ENCODE measurements around the gene NOP9.

The NOP9 gene

GRCh38 chr14:24299255-24300191 lies at the start of gene NOP9, which contains the start of gene DHRS1:
Gene NOP9 (plus strand): TSS chr14:24299850. CDS start chr14:24299955, 105 bp downstream.
Gene DHRS1 (minus strand): TSS chr14:24299780. CDS start chr14:24299106, 674 bp downstream.
- H3K4me2 ChIP-seq (ENCODE audit: insufficient read depth, low read length) = peak within 1 kb of the TSS; percentile 94
- H3K79me2 ChIP-seq (ENCODE audit: insufficient read depth, low read length) = peaks cover 31% of the 10 kb centered on the region
- H3K27me3 ChIP-seq (ENCODE audit: insufficient read depth, low read length, poor library complexity) = no peaks in the 10 kb centered on the region
- peak; percentile 87 for DNase-seq
- no peak for TF ChIP-seq EZH2 (IDR thresholded peaks at IDR 0.05; ENCODE audit: borderline replicate concordance, low read depth, low read length, severe bottlenecking)
- no peak for TF ChIP-seq CTCF (IDR thresholded peaks at IDR 0.05; ENCODE audit: borderline replicate concordance, extremely low read depth, low read length, poor library complexity, severe bottlenecking)
- ATAC-seq (ENCODE audit: insufficient read depth, low read depth) = peak; percentile 74
- H4K20me1 ChIP-seq (ENCODE audit: insufficient read depth, low read length) = peaks cover 5% of the 10 kb centered on the region; the same call in 1 of the 2 replicates
- peaks cover 51% of the 10 kb centered on the region for H3K4me1 ChIP-seq (ENCODE audit: insufficient read depth, low read length)
- peak within 1 kb of the TSS; percentile 97 for H2AFZ ChIP-seq (ENCODE audit: low read depth, low read length)
- peaks cover 50% of the 10 kb centered on the region for H3K36me3 ChIP-seq (ENCODE audit: insufficient read depth, low read length)
- no peaks in the 10 kb centered on the region for H3K9me3 ChIP-seq (ENCODE audit: insufficient read depth, low read length, severe bottlenecking)
- peak within 1 kb of the TSS; percentile 50 to 95; a peak in 3 of 4 replicates for H3K4me3 ChIP-seq (ENCODE audit: low read depth in 1 of 2, low read length in 2 of 2)
- peak within 1 kb of the TSS; percentile 73 for H3K9ac ChIP-seq (ENCODE audit: low read depth, low read length)
- peak within 1 kb of the TSS; percentile 79 for H3K27ac ChIP-seq (ENCODE audit: low read length)

GRCh38 chr14:24250354-24250753 lies 49.3 kb upstream of the NOP9 start:
- Histone ChIP-seq H3K9me3 (ENCODE audit: insufficient read depth, low read length, severe bottlenecking) (no peaks in the 10 kb centered on the region), H3K9ac (ENCODE audit: low read depth, low read length) (no peak overlapping the region), H3K36me3 (ENCODE audit: insufficient read depth, low read length) (no peaks in the 10 kb centered on the region), H3K4me1 (ENCODE audit: insufficient read depth, low read length) (no peaks in the 10 kb centered on the region), H3K4me2 (ENCODE audit: insufficient read depth, low read length) (no peak overlapping the region), H4K20me1 (ENCODE audit: insufficient read depth, low read length) (no peaks in the 10 kb centered on the region), H3K79me2 (ENCODE audit: insufficient read depth, low read length) (no peaks in the 10 kb centered on the region), H2AFZ (ENCODE audit: low read depth, low read length) (no peak overlapping the region), H3K27me3 (ENCODE audit: insufficient read depth, low read length, poor library complexity) (no peaks in the 10 kb centered on the region), H3K4me3 (ENCODE audit: low read depth in 1 of 2, low read length in 2 of 2) (no peak overlapping the region), H3K27ac (ENCODE audit: low read length) (no peak overlapping the region)
- no peak for TF ChIP-seq EZH2 (IDR thresholded peaks at IDR 0.05; ENCODE audit: borderline replicate concordance, low read depth, low read length, severe bottlenecking)
- no peak for TF ChIP-seq CTCF (IDR thresholded peaks at IDR 0.05; ENCODE audit: borderline replicate concordance, extremely low read depth, low read length, poor library complexity, severe bottlenecking)
- ATAC-seq (ENCODE audit: insufficient read depth, low read depth) (no peak), DNase-seq (no peak)

- TF ChIP-seq CTCF (IDR thresholded peaks at IDR 0.05; ENCODE audit: borderline replicate concordance, extremely low read depth, low read length, poor library complexity, severe bottlenecking) (no peak), EZH2 (IDR thresholded peaks at IDR 0.05; ENCODE audit: borderline replicate concordance, low read depth, low read length, severe bottlenecking) (no peak)
- ATAC-seq (ENCODE audit: insufficient read depth, low read depth) (no peak), DNase-seq (no peak)
- no peak overlapping the region for H3K4me3 ChIP-seq (ENCODE audit: low read depth in 1 of 2, low read length in 2 of 2)
- no peaks in the 10 kb centered on the region for H3K27me3 ChIP-seq (ENCODE audit: insufficient read depth, low read length, poor library complexity)
- no peak overlapping the region for H3K4me2 ChIP-seq (ENCODE audit: insufficient read depth, low read length)
- no peaks in the 10 kb centered on the region for H4K20me1 ChIP-seq (ENCODE audit: insufficient read depth, low read length)
- no peak overlapping the region for H3K27ac ChIP-seq (ENCODE audit: low read length)
- no peaks in the 10 kb centered on the region for H3K79me2 ChIP-seq (ENCODE audit: insufficient read depth, low read length)
- no peak overlapping the region for H2AFZ ChIP-seq (ENCODE audit: low read depth, low read length)
- H3K9me3 ChIP-seq (ENCODE audit: insufficient read depth, low read length, severe bottlenecking) = no peaks in the 10 kb centered on the region
- H3K9ac ChIP-seq (ENCODE audit: low read depth, low read length) = no peak overlapping the region
- no peaks in the 10 kb centered on the region for H3K4me1 ChIP-seq (ENCODE audit: insufficient read depth, low read length)
- H3K36me3 ChIP-seq (ENCODE audit: insufficient read depth, low read length) = no peaks in the 10 kb centered on the region
Measured at GRCh38 chr14:24251880-24252288, 47.8 kb upstream of the NOP9 start.
